Hematopoietic multipotent progenitor cell treated with erythropoietin and hydrocortisone succinate and interleukin-3 and kit ligand, for 4 days (in vitro differentiated cells): ENCODE measurements around the gene ATIC.

ENCODE experiments used
- DNase-seq: peaks from one replicate; pipeline ENCODE4 v3.0.0-alpha.2; 2015

Gene ATIC

DNA sequence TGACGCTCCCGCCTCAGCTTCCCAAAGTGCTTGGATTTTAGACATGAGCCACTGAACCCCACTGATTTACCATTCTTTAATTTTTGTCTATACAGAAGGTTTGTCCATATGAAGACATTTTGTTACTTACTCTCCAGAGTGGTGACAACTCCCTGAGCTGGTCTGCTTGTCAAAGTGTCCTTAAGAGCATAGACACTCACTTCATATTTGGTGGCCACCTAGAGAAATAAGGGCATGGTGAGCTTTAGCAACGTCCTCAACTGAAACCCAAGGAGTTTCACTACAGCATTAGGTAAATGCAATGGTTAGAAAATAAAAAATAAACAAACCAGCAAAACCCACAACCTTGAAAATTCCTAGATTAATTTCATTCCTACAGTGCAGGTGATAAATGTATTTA, 66.2 kb downstream of the ATIC start:
- no peak for DNase-seq

DNA sequence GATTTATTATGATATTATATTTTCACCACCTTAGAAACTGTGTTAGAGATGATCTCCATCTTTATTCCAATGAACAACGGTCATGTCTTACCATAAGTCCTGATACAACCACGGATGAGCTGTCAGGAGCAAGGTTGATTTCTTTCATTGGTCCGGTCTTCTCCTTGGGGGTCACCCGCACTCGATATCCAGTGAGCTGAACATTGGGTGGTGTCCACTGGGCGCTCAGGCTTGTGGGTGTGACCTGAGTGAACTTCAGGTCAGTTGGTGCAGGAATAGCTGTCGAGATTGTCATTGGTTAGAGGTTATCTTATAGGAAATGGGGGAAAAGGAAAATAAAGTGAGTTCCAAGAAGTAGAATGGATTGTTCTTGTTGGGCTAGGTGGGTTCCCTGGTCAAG, 67.2 kb downstream of the ATIC start:
- no peak for DNase-seq

DNA sequence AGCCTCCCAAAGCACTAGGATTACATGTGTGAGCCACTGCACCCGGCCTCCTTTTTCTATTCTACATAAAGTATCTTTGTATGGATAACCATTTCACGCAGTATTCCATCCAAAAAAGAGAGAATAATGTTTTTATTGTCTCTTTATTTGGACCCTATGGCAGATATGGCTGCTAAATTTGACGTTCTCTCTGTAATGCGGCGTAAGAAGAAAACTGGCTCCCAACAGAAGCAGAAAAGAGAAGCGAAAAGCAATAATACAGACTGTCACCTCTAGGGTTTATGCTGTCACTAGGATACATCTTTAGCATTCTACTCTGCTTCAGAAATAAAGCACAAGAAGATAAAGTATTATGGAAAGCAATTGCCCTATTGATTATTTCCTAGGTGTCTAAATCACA, 68.1 kb downstream of the ATIC start:
- DNase-seq = no peak

DNA sequence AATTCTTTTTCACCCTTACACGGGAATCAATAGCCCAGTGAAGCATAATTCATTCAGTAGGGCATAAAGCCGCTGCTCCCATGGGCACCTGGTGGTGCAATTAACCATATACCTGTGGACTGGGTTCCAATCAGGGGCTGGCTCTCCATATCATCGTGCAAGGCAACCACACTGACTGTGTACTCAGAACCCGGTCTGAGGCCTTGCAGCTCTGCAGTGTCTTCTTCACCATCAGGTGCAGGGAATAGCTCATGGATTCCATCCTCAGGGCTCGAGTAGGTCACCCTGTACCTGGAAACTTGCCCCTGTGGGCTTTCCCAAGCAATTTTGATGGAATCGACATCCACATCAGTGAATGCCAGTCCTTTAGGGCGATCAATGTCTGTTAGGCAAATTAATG, 68.8 kb downstream of the ATIC start:
- DNase-seq = no peak

DNA sequence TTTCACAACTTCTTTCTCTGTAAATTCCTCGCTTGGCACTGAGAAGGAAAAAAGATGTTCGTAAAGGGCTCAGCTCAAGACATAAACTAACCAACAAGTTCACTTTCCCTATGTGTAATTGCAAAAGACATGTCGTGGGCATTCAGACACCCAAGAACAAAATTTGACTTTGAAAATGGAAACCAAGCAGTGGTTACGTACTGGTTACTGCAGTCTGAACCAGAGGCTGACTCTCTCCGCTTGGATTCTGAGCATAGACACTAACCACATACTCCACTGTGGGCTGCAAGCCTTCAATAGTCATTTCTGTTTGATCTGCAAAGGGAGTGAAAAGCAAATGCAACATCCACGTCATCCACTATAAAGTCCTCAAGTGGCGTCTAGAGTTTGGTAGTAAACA, 70.2 kb downstream of the ATIC start:
- no peak for DNase-seq

DNA sequence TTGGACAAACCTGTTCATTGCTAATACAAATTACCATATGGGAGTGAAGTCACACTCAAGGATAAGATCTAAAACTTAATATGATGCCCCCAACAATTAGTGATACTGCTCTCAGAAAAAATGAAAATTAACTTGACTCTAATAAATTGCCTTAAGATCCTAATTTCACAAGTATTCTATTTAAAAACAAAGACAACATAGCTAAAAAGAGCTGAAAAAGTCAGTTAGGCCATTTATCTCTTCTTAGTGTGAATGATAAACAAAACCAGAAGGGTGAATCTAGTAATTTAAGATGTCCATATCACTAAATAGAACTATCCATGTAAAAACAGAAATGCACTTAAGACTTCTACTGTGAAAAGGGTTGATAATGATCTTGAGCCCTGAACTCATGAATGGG, 70.6 kb downstream of the ATIC start:
- DNase-seq = no peak

DNA sequence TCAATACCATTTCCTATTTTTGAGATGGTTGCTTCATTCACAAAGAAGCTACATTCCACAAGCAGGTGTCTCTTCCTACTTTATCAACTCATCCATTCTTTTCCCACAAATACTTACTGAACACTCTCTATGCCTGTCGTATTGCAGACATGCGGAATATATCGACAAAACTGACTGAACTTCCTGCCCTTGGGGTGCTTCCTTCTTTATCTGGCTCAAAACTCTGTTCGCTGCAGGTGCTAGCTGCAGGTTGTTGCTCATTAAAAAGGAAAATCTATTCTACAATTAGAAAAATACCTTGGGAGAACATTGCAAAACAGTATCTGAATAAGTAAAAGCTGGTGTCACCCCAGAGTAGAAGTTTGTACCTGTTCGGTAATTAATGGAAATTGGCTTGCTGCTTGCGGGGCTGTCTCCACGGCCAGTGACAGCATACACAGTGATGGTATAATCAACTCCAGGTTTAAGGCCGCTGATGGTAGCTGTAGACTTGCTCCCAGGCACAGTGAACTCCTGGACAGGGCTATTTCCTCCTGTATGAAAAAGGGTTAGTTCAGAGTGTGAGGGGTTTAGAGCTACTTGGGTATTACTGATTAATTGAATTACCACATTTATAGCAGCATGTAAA, 71.9 kb downstream of the ATIC start:
- no peak for DNase-seq

DNA sequence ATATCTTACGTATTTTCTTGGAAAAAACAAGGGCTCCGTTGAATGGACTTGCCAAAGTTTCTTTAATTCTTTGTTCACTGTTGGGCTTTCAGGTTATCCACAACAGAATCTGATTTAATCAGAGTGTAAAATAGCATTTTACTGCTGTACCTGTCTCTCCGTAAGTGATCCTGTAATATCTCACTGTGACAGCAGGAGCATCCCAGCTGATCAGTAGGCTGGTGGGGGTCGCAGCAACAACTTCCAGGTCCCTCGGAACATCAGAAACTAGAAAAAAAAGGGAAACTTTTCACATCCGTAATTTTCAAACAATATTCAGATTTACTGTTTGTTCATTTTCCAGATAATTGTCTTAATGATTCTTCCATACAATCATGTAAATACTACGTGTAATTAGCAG, 72.9 kb downstream of the ATIC start:
- DNase-seq = no peak

DNA sequence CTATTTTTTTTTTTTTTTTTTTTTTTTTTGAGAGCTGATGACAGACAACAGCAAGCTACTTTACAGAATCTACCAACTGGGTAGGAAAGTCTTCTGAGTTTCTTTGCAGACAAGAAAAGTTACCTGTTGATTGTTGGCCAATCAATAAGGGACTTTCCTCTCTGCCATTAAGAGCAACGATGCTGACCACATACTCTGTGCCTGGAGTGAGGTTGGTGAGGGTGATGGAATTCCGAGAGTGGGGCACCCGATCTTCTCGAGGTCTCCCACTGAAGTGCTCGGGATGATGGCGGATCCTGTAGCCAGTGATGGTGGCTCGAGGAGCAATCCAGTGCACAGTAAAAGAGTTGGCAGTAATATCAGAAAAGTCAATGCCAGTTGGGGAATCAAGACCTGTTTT, 74.7 kb downstream of the ATIC start:
- no peak for DNase-seq

DNA sequence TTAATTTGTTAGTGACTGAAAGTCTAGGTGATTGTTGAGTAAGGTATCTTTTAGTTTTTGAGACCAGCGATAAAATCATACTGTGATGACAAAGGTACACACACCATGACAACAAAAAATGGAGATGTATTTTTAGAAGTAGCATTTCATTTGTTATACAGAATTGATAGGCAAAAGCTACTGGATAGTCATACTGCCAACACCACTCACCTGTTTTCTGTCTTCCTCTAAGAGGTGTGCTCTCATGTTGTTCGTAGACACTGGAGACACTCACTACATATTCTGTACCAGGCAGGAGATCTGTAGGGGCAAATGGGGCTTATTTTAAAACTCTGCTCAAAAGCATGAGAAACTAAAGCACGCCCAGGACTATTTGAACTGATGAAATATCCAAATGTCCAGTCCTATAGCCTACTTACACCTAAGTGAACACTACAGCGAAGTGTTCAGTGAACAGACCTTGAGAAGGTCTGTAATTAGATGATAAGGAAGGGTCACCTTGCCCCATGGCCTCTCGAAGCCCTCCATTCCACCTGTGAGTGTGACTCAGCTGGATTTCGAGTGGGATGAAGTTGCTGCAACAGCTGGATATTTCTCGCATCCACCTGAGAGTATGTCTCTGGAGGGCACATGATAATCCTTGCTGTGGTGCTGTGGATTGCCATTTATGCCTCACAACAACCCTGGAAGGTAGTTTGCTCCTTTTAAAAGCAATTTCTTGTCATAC, 76.3 kb downstream of the ATIC start:
- DNase-seq = no peak

DNA sequence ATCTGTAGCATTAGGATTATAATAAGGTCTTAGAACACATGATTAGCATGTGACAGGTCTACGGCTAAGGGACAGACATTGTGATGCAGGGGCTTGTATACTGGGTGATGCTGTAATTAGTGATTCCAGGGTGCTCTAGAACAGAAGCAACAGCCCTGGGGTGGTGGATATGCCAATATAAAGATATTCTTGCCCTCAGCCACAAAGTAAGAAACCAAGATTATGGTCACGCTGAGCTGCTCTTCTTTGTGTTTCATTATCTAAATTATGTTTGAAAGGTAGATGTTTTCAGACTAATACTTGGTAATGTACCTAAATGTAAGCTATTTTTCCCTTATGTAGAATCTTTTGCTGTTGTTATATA, 78.7 kb downstream of the ATIC start:
- DNase-seq = no peak

DNA sequence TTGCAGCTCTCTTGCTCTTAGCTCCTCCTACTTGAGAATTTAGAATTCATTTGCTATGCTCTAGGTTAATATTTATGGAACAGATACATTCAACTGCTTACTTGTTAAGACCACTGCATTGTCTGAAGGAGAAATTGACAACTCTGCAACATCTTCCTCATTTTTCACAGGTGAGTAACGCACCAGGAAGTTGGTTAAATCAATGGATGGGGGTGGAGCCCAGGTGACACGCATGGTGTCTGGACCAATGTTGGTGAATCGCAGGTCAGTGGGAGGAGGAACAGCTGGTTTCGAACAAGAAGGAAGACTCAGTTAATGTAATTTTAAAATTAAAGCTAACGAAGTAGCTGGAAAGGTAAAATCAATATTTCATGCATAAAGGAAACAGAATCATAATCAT, 79.7 kb downstream of the ATIC start:
- no peak for DNase-seq

DNA sequence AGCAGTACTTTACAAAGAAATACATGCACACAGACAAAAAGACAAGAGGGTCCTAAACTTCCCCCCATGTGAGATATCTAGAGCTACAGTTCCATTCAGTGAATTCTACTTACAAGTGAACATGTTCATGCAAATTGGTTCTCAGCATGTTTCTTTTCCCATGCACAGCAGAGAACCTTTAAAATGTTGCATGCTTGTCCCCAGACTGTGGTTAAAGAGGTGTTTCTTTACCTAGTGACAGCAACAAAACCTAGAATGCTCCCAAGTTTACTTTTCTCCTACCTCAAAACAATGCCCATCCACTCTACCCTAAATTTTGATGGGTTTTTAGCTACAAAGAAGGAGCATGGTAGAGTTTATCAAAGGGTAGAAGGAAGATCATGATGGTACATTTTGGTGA, 80.3 kb downstream of the ATIC start:
- no peak for DNase-seq

DNA sequence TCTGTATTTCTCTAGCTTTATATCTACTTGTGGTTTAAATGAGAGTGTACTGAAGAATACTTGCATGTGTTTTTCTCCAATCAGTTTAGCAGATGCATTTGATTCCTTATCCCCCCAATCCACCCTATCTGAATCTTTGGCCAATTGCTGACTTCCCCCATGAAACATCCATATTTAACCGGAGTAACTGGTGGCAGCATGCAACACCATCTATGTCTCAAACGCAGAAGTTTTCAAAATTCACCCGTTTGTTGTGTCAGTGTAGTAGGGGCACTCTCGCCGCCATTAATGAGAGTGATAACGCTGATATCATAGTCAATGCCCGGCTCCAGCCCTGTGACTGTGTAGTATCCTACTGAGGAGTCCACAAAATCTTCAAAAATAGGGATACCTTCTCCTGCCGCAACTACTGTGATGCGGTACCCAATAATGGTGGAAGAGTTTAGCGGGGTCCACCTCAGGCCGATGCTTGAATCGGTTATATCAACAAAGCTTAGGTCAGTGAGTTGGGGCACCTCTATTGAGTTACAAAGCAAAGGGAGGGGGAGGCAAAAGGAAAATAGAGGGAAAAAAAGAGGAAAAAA, 80.9 kb downstream of the ATIC start:
- DNase-seq = no peak

DNA sequence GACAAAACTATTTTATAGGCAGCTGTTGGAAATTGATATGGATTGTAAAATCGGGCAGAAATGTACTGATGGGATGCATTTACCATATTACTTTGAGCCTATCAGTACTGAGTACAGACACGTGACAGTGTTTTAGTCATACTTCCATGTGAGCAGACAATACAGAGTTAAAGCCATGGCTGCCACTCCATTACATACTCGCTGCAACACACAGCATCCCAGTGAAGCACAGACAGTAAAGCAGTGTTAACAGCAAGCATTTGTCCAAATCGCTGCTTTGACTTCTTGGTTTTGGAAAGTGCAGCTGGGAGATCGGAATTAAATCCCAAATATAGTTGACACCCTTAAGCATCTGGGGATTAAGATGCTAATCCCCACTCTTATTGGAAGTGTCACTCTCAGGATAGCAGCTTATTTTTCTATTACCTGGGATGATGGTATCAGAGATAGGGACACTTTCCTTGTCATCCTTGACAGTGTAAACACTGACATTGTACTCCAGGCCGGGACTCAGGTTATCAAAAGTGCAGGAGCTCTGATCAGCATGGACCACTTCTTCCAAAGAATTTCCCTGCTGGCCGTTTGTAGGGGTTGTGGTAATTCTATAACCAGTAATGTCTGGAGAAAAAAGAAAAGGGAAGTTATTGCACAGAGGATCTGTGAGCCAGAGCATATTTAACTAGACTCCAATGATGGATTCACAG, 82.4 kb downstream of the ATIC start:
- DNase-seq = no peak

DNA sequence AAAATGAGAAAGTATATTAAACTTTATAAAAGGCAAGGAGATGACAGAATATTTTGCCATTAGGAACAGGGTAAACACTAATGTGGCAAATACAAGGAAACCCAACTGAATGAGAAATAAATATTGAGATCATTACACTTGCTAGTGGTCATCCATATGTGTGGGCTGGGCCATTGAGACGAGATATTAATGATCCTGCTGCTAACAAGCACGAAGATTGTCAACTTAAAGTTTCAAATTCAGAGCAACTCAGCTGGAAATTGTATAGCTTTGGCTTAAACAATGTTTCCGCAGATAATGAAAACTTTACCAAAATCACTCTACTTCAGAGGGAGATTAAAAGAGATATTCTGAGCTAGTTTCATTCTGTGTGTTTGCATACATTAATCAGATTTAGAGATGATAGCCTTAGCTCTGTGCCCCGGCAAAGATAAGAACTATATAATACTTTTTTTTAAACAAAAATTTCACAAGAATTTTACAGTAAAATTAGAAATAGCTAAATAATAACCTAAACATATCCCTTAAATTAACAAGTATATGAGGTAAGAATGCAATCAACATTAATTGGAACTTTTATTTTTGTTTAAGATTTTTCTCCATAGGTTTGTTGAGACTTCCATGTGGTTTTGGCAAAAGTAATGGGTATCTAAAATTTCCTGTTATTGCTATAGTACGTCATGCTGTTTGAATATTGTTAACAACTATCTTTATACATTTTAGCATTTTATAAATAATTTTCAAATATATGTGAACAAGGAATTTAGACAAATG, 84.0 kb downstream of the ATIC start:
- no peak for DNase-seq

DNA sequence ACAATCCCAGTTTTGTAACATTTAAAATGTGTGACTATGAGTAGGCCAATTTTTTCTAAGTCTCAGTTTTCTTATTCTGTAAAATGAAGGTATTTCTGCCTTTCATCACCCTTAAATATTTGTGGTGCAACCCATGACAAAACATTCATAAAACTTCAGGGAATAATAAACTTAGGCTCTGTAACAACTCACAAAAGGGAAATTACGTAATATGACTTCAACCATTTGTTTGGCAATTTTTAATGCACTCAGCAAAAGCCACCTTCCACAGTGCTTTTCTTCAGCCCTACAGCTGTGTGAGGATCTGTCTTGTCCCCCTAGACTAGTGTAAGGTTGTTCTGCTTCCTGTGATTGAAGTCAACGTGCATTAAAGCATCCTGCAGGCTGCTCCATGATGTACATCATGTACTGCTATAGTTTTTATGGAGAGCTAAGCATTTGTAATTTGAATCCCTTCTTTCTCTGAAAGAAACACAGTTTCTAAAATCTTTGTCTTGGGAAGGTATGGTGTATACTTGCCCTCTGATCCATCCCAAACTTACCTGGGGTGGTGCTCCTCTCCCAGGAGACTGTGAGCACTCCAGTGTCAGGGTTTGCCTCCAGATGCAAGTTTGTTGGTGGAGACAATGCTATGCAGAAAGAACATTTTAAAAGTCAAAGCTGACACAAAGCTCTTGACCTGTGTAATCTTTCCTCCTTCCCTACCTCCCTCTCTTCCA, 84.9 kb downstream of the ATIC start:
- peak; percentile 55 for DNase-seq

DNA sequence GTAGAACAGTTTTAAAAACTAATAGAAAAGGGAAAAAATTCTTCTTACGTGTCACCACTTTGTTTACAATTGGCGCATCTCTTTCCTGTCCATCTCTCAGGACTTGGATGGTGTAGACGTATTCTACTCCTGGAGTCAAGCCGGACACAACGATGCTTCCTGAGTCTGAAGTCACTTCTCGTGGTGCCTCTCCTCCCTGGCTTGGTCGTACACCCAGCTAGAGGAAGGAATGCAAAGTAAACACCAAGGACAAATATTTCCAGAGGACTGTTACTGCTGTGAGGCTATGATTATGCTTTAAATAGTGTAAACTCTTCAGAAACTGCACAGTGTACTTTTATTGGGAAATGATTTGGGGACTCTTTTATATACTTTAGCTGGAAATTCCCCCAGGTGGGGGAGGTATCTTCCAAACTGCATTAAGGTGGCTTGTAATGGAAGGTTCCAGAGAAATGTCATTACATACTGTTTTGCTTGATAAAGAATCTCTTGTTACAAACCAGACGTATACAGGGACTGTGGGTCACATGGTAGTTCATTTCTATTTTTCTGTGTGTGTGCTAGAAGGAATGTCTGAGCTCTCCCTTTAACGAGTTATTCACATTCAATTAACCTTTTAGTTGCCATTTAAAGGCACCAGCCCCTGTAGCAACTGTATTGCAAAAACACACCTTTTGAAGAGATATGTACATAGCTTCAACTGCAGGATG, 85.9 kb downstream of the ATIC start:
- no peak for DNase-seq

DNA sequence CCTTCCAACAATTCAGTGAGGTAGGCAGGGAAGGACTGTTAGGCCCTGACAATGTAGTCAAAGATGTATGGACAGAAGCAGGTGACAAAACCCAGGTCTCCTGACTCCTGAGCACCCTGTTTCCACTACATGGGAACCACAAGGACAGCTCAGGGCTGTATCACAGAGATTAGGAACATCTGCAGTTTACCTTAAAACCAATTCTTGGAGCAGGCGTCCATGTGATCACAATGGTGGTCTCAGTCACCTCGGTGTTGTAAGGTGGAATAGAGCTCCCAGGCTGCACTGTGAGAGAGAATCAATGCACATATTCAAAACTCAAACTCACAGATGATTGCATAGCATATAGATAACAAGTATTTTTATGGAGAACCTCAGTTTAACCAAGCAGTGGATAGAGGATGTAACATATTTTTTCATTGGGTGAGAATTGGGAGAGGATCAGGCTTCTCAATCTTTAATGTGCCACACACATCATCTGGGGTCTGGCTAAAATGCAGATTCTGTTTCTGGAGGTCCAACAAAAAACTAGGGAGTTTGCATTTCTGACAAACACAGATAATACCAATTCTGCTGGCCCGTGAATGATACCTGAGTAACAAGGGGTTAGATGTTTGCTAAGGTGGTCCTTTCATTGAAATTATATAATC, 87.3 kb downstream of the ATIC start:
- no peak for DNase-seq
